ENCODE data around the gene FRYL. TPM values are rescaled to one million over a fixed set of nuclear protein-coding genes. Genes with fewer than 3 reads are reported as not detected.

FRYL gene
- polyA plus RNA-seq, 1 experiment, result 28.0 TPM

DNA sequence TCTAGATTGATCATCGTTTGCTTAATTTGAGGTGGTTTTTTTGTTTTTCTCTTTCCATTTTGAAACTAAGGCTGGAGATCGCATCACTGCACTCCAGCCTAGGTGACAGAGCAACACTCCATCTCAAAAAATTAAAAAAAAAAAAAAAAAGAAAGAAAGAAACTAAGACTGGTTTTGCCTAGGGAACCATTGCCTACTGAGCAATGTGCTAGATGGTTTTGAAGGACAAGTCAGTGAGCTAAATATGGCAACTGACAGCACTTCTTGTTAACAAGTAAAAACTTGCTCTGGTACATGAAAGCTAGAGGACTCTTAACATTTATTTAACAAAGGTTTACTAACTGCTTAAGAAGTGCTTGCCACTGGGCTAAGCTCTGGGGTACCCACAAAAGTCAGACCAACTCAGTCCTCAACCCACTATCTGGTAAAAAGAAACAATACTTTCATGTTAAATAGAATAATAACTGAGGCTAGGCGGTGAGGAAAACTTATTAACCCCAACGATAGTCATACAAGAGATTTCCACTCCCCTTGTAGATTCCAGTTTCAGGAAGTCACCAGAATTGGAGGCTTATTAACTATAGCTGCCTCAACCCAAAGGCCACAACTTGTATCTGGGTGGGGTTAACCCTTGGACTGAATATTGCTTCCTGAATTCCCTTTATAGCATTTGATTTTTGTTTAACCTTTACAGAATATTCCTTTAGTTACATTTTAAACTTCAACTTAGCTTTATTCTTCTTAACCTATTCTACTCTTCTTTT is 111.6 kb downstream of the FRYL start:
- no peak for DNase-seq (ENCODE audit: low read depth, low spot score)
- Histone ChIP-seq H3K27me3 (ENCODE audit: control insufficient read depth, insufficient read depth, low read length) (no peaks in the 10 kb centered on the region), H3K9me3 (ENCODE audit: control insufficient read depth, insufficient read depth, low read length) (no peaks in the 10 kb centered on the region), H3K4me3 (ENCODE audit: low read depth, low read length) (no peak overlapping the region), H3K27ac (ENCODE audit: low read depth, low read length) (no peak overlapping the region)
- TF ChIP-seq, protein P1, sequence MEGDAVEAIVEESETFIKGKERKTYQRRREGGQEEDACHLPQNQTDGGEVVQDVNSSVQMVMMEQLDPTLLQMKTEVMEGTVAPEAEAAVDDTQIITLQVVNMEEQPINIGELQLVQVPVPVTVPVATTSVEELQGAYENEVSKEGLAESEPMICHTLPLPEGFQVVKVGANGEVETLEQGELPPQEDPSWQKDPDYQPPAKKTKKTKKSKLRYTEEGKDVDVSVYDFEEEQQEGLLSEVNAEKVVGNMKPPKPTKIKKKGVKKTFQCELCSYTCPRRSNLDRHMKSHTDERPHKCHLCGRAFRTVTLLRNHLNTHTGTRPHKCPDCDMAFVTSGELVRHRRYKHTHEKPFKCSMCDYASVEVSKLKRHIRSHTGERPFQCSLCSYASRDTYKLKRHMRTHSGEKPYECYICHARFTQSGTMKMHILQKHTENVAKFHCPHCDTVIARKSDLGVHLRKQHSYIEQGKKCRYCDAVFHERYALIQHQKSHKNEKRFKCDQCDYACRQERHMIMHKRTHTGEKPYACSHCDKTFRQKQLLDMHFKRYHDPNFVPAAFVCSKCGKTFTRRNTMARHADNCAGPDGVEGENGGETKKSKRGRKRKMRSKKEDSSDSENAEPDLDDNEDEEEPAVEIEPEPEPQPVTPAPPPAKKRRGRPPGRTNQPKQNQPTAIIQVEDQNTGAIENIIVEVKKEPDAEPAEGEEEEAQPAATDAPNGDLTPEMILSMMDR (IDR thresholded peaks at IDR 0.05; ENCODE audit: low read depth, low read length), result no peak
- ChIA-PET POLR2A (interaction anchor here (1.0 kb wide), 1 partner anchor 112 kb away, joined by 3 read pairs; no protein-coding TSS in a partner anchor), CTCF (no interaction called here)

DNA sequence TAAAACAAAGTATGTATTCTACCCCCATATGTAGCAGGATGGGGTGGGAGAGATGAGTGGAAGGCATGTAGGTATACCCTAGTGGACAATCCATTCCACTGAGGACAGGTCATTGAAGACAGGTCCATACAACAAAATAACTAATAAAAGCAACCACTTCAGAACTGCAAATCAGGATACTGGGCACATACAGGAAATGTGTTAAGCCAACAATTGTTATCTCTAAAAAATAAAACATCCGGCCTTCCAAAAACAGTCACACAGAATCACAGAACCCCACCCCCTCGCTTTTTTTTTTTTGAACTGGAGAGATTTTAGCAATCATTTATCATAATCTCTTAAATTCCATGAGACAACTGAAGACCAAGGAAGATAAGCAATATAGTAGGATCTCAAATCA is 112.9 kb downstream of the FRYL start:
- TF ChIP-seq, protein P1 (IDR thresholded peaks at IDR 0.05; ENCODE audit: low read depth, low read length), result no peak
- Histone ChIP-seq H3K27me3 (ENCODE audit: control insufficient read depth, insufficient read depth, low read length) (no peaks in the 10 kb centered on the region), H3K27ac (ENCODE audit: low read depth, low read length) (no peak overlapping the region), H3K4me3 (ENCODE audit: low read depth, low read length) (no peak overlapping the region), H3K9me3 (ENCODE audit: control insufficient read depth, insufficient read depth, low read length) (no peaks in the 10 kb centered on the region)
- no peak for DNase-seq (ENCODE audit: low read depth, low spot score)
- ChIA-PET CTCF (interaction anchor here (0.6 kb wide), 1 partner anchor 26 kb away, joined by 7 read pairs; no protein-coding TSS in a partner anchor), POLR2A (no interaction called here)

DNA sequence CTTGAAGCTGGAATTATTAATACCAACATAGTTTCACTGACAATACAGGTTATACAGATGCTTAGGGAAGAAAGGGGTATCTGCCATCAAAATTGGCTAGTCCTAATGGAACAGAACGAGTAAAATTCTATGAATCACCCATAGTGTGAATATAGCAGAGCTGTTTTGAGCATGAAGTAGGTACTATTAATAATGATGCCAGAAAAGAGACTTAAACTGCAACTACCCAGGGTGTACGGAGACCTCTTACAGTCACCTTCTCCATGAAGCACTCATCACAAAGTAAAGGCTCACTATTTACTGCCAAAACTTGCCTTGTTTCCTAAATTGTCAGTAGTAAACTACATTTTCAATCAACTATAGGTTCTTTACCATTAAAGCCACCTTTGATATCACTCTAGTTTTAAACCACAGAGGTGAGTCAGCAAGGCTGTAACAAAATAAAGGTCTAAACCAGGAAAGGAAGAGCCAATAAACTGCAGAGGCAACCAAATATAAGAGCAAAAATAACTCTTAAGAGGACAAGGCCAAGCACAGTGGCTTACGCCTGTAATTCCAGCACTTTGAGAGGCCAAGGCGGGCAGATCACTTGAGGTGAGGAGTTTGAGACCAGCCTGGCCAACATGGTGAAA is 114.4 kb downstream of the FRYL start:
- no peaks in the 10 kb centered on the region for H3K9me3 ChIP-seq (ENCODE audit: control insufficient read depth, insufficient read depth, low read length)
- H3K27ac ChIP-seq (ENCODE audit: low read depth, low read length), result no peak overlapping the region
- DNase-seq (ENCODE audit: low read depth, low spot score), result no peak
- POLR2A ChIA-PET, result no interaction called here
- CTCF ChIA-PET, result interaction anchor here (0.6 kb wide), 1 partner anchor 118 kb away, joined by 4 read pairs; no protein-coding TSS in a partner anchor
- no peak overlapping the region for H3K4me3 ChIP-seq (ENCODE audit: low read depth, low read length)
- TF ChIP-seq, protein P1 (IDR thresholded peaks at IDR 0.05; ENCODE audit: low read depth, low read length), result no peak
- H3K27me3 ChIP-seq (ENCODE audit: control insufficient read depth, insufficient read depth, low read length), result no peaks in the 10 kb centered on the region

DNA sequence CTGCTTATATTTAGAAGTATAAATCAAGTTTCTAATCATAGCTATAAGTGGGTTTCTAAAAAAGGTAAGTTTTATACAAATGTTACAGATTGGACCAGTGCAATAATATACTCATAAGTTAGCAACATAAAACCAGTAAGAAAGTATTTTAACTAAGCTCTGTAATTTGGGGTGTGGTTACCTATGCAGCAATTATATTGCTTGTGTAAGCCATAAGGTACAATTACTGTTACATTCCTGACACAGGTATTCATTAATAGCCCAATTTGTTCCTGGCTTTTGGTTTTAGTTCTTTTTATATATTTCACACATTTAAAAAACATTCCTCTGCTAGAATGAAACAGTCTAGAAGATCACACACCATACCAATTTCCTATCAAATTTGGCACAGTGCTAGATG is 115.1 kb downstream of the FRYL start:
- Histone ChIP-seq H3K27ac (ENCODE audit: low read depth, low read length) (no peak overlapping the region), H3K4me3 (ENCODE audit: low read depth, low read length) (no peak overlapping the region), H3K27me3 (ENCODE audit: control insufficient read depth, insufficient read depth, low read length) (no peaks in the 10 kb centered on the region), H3K9me3 (ENCODE audit: control insufficient read depth, insufficient read depth, low read length) (no peaks in the 10 kb centered on the region)
- TF ChIP-seq, protein P1 (IDR thresholded peaks at IDR 0.05; ENCODE audit: low read depth, low read length), result no peak
- ChIA-PET CTCF (interaction anchor here (0.6 kb wide), 2 partner anchors 119 to 280 kb away, joined by 4 to 6 read pairs; no protein-coding TSS in a partner anchor), POLR2A (no interaction called here)
- DNase-seq (ENCODE audit: low read depth, low spot score), result no peak

DNA sequence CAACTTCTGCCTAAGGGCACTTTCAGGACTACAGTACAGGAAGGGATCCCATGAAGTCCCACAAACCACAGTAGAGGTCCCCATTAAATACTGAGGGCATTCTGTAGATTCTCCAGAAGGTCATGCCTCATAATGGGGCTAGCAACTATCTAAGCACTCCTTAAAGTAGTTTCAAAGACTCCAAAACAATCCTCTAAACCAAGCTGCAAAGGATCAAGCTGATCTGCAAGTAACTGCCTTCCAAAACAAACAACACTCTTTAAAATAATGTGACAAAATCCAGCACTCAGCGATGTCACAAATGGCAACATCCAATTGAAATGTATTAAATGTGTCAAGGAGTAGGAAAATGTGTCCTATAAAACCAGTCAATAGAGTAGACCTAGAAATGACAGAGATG is 118.7 kb downstream of the FRYL start:
- ChIA-PET CTCF (no interaction called here), POLR2A (no interaction called here)
- no peaks in the 10 kb centered on the region for H3K9me3 ChIP-seq (ENCODE audit: control insufficient read depth, insufficient read depth, low read length)
- H3K4me3 ChIP-seq (ENCODE audit: low read depth, low read length), result no peak overlapping the region
- H3K27ac ChIP-seq (ENCODE audit: low read depth, low read length), result no peak overlapping the region
- no peak for DNase-seq (ENCODE audit: low read depth, low spot score)
- TF ChIP-seq, protein P1 (IDR thresholded peaks at IDR 0.05; ENCODE audit: low read depth, low read length), result no peak
- H3K27me3 ChIP-seq (ENCODE audit: control insufficient read depth, insufficient read depth, low read length), result no peaks in the 10 kb centered on the region
